IPS-15b (cell line): ENCODE measurements around the gene KDM1B.

Experiments
- H3K27me3 ChIP-seq: one replicate; pipeline ENCODE4 v1.6.1; 2013; ENCODE audit warnings: low read length; ENCODE audit not compliant: control insufficient read depth, insufficient read depth
- H3K36me3 ChIP-seq: one replicate; pipeline ENCODE4 v1.6.1; 2013; ENCODE audit warnings: low read length; ENCODE audit not compliant: control insufficient read depth, insufficient read depth
- H3K4me1 ChIP-seq: one replicate; pipeline ENCODE4 v1.6.1; 2013; ENCODE audit warnings: mild to moderate bottlenecking, low read length; ENCODE audit not compliant: control insufficient read depth, insufficient read depth
- H3K4me3 ChIP-seq: one replicate; pipeline ENCODE4 v1.5.1; 2013; ENCODE audit warnings: low read depth, low read length
- H3K9ac ChIP-seq: one replicate; pipeline ENCODE4 v1.6.1; 2013; ENCODE audit warnings: low read depth, mild to moderate bottlenecking, low read length
- H3K9me3 ChIP-seq: one replicate; pipeline ENCODE4 v1.6.1; 2013; ENCODE audit warnings: mild to moderate bottlenecking, low read length; ENCODE audit not compliant: control insufficient read depth, insufficient read depth

The KDM1B gene

DNA sequence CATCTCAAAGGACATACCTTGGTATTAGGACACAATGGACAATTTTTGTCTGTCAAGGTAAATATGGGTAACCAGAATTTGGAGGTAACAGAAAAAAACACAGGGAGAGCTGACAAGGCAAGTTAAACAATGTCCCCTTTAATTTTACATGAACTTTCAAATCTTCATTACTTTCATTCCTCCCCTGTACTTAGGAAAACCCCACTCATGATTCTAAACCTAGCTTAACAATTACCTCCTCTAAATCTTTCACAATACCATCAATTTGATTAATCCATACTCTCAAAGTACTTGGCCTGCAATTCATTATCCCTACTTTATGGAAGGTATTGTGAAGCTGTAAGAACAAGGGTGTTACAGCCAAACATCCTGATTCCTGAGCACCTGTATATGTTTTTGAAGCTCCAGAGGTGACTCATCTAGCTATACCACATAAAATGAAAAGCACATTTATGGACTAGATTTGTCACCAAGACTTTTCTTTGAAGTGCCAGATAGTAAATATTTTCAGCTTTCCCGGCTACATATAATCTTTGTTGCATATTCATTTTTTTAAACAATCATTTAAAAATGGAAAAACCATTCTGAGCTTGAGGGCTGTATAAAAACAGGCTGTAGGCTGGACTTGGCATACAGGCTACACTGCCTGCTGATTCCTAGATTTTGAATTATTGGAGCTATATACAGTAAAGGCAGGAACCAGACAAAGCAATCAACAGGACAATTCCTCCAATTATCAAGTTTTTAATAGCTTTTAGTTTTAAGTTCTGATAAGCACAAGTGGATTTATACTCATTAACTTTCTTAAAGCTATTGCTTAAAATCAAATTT lies 86.2 kb downstream of the KDM1B start:
- Histone ChIP-seq H3K4me3 (no peak overlapping the region), H3K27me3 (no peaks in the 10 kb centered on the region), H3K9me3 (no peaks in the 10 kb centered on the region), H3K36me3 (peaks cover 4% of the 10 kb centered on the region), H3K4me1 (no peaks in the 10 kb centered on the region), H3K9ac (no peak overlapping the region)

DNA sequence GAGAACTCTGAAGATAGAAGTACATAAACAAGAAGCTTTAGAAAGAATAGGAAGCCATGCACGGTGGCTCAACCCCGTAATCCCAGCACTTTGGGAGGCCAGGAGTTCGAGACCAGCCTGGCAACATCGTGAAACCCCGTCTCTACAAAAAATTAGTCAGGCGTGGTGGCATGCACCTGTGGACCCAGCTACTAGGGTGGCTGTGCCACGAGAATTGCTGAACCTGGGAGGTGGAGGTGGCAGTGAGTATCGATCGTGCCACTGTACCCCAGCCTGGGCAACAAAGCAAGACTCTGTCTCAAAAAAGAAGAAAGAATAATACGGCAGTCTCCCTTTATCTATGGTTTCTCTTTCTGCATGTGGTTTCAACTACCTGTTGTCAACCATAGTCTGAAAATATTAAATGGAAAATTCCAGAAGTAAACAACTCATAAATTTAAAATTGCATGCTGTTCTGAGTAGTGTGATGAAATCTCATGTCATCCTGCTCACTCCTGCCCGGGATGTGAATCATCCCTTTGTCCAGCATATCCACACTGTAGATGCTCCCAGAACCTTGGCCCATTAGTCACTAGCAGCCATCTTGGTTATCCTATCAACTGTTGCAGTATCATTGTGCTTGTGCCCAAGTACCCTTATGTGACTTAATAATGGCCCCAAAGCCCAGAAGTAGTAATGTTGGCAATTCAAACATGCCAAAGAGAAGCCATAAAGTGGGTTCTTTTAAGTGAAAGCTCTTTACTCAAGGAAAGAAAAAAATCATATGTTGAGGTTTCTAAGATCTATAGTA lies 87.0 kb downstream of the KDM1B start:
- Histone ChIP-seq H3K4me1 (no peaks in the 10 kb centered on the region), H3K9ac (no peak overlapping the region), H3K36me3 (peaks cover 4% of the 10 kb centered on the region), H3K4me3 (no peak overlapping the region), H3K27me3 (no peaks in the 10 kb centered on the region), H3K9me3 (no peaks in the 10 kb centered on the region)

DNA sequence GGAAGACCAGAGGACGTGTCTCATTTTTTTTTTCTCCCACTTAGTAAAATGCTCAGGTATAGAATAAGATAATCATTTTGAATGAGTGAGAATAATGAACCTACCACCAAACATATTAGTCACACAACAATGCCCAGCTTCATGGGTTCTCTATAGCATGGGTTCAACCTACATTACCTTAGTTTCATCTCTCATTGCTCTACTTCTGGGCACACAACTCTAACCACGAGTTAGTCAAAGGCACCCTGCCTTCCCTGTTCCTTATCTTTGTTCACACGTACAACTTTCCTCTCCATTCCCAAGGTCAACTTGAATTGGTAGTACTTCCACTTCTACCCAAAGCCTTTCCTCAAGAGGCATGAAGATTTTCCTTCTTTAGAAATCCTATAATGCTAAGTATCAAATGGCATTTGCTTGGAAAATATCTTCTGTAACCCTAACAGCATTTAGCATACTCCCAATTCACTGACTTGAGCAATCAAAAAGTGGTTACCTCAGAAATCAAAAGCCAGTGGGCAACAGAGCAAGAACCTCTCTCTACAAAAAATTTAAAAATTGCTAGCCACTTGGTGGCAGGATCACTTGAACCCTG lies 88.2 kb downstream of the KDM1B start:
- H3K4me3 ChIP-seq, result no peak overlapping the region
- H3K27me3 ChIP-seq, result no peaks in the 10 kb centered on the region
- H3K36me3 ChIP-seq, result peaks cover 4% of the 10 kb centered on the region
- H3K9me3 ChIP-seq, result no peaks in the 10 kb centered on the region
- H3K4me1 ChIP-seq, result no peaks in the 10 kb centered on the region
- H3K9ac ChIP-seq, result no peak overlapping the region

DNA sequence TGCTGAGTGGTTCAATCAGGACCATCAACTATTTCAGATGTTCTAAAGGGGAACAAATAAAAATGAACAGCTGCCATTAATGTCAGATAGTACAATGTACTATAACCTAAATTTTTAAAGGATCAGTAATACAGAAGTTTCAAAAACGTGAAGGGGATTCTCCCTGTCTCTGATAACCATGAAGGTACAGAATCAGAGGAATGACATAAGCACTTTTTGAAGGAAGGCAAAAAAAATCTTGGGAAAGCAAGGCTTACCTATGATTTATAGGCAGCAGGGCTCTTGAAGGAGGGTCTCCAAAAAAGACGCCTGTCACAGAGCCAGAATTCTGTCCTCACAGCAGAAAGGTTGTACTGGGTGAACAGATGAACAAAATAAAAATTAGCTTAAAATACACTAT lies 89.0 kb downstream of the KDM1B start:
- Histone ChIP-seq H3K36me3 (peaks cover 4% of the 10 kb centered on the region), H3K9me3 (no peaks in the 10 kb centered on the region), H3K27me3 (no peaks in the 10 kb centered on the region)

DNA sequence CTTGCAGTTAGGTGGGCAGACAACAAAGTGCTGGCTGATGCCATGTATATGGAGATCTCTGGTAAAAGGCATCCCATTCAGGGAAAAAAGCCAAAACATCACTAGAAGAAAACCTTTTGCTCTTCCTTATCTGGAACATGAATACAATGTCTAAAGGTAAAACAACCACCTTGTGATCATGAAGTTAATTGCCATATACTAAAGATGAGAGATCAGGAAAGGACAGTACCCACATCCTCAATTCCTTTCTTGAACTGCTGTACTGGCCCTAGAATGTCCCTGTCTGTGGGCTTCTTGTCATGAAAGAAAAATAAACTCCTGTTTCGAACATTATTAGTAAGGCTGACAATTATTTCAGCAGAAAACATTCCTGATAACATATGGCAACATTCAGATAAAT lies 89.9 kb downstream of the KDM1B start:
- H3K4me1 ChIP-seq, result no peaks in the 10 kb centered on the region
- no peaks in the 10 kb centered on the region for H3K9me3 ChIP-seq
- peaks cover 4% of the 10 kb centered on the region for H3K36me3 ChIP-seq
- H3K4me3 ChIP-seq, result no peak overlapping the region
- H3K9ac ChIP-seq, result no peak overlapping the region
- no peaks in the 10 kb centered on the region for H3K27me3 ChIP-seq

More for the DNA sequence above, 89.0 kb downstream of the KDM1B start:
- H3K4me1 ChIP-seq, result no peaks in the 10 kb centered on the region
- no peak overlapping the region for H3K9ac ChIP-seq
- no peak overlapping the region for H3K4me3 ChIP-seq

DNA sequence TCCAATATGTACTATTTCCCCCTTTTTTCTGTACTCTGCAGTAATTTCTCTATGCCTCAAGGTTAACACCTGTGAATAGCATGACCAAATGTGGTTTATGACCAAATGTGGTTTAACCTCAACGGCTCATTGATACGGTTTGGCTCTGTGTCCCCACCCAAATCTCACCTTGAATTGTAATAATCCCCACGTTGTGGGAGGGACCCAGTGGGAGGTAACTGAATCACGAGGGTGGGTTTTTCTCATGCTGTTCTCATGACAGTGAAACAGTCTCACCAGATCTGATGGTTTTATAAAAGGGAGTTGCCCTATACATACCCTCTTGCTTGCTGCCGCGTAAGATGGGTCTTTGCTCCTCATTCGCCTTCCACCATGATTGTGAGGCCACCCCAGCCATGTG lies 90.4 kb downstream of the KDM1B start:
- Histone ChIP-seq H3K9me3 (no peaks in the 10 kb centered on the region), H3K36me3 (peaks cover 4% of the 10 kb centered on the region), H3K4me1 (no peaks in the 10 kb centered on the region), H3K27me3 (no peaks in the 10 kb centered on the region), H3K4me3 (no peak overlapping the region), H3K9ac (no peak overlapping the region)

DNA sequence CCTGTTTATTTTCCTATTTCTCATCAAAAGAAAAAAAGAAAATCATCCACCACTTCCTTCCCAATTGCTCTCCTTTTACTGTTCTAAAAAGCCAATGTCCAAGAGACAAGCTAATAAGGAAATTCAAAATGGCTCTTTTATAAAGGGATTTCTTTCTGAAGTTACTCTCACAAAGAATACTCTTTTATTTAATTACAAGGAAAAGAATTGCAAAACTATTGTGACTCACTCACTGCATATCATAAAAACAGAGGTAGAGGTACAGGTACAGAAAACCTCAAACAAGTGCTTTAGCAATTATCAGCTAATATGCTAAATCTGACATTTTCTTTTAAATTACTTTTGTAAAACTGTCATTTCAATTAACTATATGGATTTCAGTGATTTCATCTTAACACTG lies 91.0 kb downstream of the KDM1B start:
- Histone ChIP-seq H3K36me3 (peaks cover 4% of the 10 kb centered on the region), H3K9ac (no peak overlapping the region), H3K9me3 (no peaks in the 10 kb centered on the region), H3K4me1 (no peaks in the 10 kb centered on the region), H3K27me3 (no peaks in the 10 kb centered on the region), H3K4me3 (no peak overlapping the region)

DNA sequence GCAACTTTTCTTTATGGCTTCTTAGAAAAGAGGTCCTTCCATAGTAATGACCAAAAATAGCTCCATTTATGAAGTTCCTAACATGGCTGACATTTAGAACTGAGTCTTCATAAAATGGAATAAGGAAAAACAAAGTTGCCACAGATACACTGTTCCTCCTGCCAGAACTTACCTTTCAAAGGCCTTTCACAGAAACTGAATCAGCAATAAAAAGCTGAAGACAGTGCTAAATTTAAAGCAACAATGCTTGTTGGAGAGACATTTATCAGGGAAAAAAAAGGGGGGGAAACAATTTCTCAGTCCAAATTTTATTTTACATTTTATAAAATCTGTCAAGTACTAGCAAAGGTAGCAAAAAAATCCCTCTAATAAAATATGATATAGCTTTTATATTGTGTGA lies 91.8 kb downstream of the KDM1B start:
- no peak overlapping the region for H3K4me3 ChIP-seq
- H3K4me1 ChIP-seq, result no peaks in the 10 kb centered on the region
- no peak overlapping the region for H3K9ac ChIP-seq
- no peaks in the 10 kb centered on the region for H3K9me3 ChIP-seq
- no peaks in the 10 kb centered on the region for H3K27me3 ChIP-seq
- peaks cover 4% of the 10 kb centered on the region for H3K36me3 ChIP-seq

DNA sequence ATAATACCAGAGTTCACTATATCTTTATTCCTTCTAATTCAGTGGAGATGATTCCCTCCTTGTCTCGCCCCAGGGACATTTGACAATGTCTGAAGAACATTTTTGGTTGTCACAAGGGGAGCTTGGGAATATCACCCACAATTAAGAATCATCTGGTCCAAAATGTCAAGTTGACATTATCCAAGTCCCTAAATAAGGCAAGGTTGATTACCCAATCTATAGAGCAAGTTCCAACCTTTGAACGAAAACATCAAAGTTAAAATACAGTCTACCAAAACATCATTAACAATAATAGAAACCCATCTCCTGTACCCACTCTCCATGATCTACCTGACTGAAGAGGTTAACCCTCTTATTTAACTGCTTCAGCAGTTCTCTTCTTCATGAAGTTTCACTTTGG lies 93.5 kb downstream of the KDM1B start:
- H3K36me3 ChIP-seq, result peaks cover 4% of the 10 kb centered on the region
- no peaks in the 10 kb centered on the region for H3K4me1 ChIP-seq
- no peaks in the 10 kb centered on the region for H3K27me3 ChIP-seq
- H3K9ac ChIP-seq, result no peak overlapping the region
- no peak overlapping the region for H3K4me3 ChIP-seq
- H3K9me3 ChIP-seq, result no peaks in the 10 kb centered on the region

DNA sequence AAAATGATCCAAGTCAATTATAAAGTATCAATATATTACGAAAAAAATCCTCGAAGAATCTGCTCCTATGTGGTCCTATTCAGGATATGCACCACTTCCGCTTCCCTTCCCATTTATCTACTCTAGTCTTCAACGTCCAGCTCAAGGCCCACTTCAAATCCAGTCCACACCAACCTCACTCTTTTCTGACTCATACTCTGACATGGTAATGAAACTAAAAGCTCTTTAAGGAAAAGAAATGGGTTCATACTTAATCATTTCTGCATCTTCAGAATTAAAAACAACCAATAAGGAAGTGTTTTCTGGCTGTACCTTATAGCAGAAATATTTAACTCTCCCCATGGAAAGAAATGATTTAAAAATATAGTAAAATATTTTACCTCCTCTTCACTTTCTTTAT lies 94.0 kb downstream of the KDM1B start:
- Histone ChIP-seq H3K36me3 (peaks cover 4% of the 10 kb centered on the region), H3K4me1 (no peaks in the 10 kb centered on the region), H3K27me3 (no peaks in the 10 kb centered on the region), H3K4me3 (no peak overlapping the region), H3K9ac (no peak overlapping the region), H3K9me3 (no peaks in the 10 kb centered on the region)

DNA sequence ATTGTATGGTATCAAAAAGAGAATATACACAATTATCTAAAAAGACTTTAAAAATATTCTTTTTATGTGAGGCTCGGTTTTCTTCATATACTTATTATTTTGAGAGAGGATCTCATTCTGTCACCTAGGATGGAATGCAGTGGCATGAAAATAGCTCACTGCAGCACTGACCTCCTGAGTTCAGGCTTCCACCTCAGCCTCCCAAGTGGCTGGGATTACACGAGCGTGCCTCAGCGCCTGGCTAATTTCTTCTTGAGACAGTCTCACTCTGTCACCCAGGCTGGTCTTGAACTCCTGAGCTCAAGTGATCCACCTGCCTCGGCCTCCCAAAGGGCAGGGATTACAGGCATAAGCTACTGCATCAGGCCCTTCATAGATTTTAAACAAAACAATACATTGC lies 98.4 kb downstream of the KDM1B start:
- Histone ChIP-seq H3K4me1 (no peaks in the 10 kb centered on the region), H3K36me3 (peaks cover 17% of the 10 kb centered on the region), H3K4me3 (no peak overlapping the region), H3K9ac (no peak overlapping the region), H3K27me3 (no peaks in the 10 kb centered on the region), H3K9me3 (no peaks in the 10 kb centered on the region)

DNA sequence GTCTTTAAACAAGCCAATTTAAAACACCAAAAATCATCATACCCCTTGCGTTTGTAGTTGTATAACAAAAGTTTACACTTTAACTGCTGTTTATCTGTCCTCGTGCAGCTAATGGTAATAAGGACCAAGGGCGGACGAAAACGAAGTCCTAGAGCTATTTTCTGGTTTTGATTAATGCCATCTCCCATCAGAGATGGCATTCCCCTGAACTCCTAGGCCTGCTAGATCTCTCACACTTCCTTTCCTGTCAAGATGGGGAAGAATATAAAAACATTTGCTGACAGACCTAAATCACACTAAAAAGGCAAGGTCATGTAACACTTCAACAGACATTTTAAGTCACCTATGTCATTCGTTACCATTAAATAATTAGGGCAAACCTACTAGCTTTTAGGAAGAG lies 99.6 kb downstream of the KDM1B start:
- Histone ChIP-seq H3K9ac (no peak overlapping the region), H3K27me3 (no peaks in the 10 kb centered on the region), H3K4me1 (no peaks in the 10 kb centered on the region), H3K36me3 (peaks cover 17% of the 10 kb centered on the region), H3K4me3 (no peak overlapping the region), H3K9me3 (no peaks in the 10 kb centered on the region)
